Thoracic aorta (tissue), 2 donors: ENCODE measurements around the gene ZNF280D. TPM values are rescaled to one million over a fixed set of nuclear protein-coding genes. Genes with fewer than 3 reads are reported as not detected.
"Not testable (repeated sequence)": the region's sequence is repeated elsewhere in the genome, so short reads cannot be mapped to it uniquely, and the experiment has no call there.

Experiments used
- ATAC-seq: fragments of 150-250 bp; one replicate; pipeline ENCODE4 v1.8.0; 2017; ENCODE audit warnings: low read depth; ENCODE audit not compliant: insufficient number of reproducible peaks, low FRiP score
- DNase-seq: peaks from one replicate; pipeline ENCODE4 v3.0.0-alpha.2; 2020; ENCODE audit warnings: low spot score
- H3K27ac ChIP-seq, 2 donors: fragments of 200-600 bp; sonication (generic); 1 replicate in 1 of 2; 2 replicates in 1 of 2; pipeline ENCODE4 v1.5.1; 2016; ENCODE audit warnings: mild to moderate bottlenecking in 2 of 2, moderate library complexity in 2 of 2
- H3K27me3 ChIP-seq: fragments of 200-600 bp; sonication (generic); replicated peaks from 2 replicates; pipeline ENCODE4 v1.6.0; 2016; ENCODE audit warnings: mild to moderate bottlenecking; ENCODE audit not compliant: insufficient read depth
- H3K36me3 ChIP-seq: fragments of 200-600 bp; sonication (generic); one replicate; pipeline ENCODE4 v1.5.1; 2016
- H3K4me1 ChIP-seq, 2 donors: fragments of 200-600 bp; sonication (generic); 1 replicate in 1 of 2; 2 replicates in 1 of 2; pipeline versions ENCODE4 v1.5.1 to v1.6.0; 2016; ENCODE audit warnings: low read depth in 2 of 2, mild to moderate bottlenecking in 1 of 2; ENCODE audit not compliant: control insufficient read depth in 1 of 2
- H3K4me3 ChIP-seq: fragments of 200-600 bp; sonication (generic); 2 replicates; pipeline ENCODE4 v1.5.1; 2016; ENCODE audit warnings: mild to moderate bottlenecking
- H3K9me3 ChIP-seq: fragments of 200-600 bp; sonication (generic); 2 replicates; pipeline ENCODE4 v1.5.1; 2016
- total RNA-seq, 2 donors: library from RNA; depleted of rRNA; stranded (reverse); fragments of >200 nt; gene quantifications; one replicate each; pipeline versions ENCODE4 v1.1.0 to v1.2.3, GENCODE V29; 2016
- TF ChIP-seq, protein P1 (sequence below): fragments of 200-600 bp; sonication (generic); IDR thresholded peaks from one replicate; pipeline ENCODE4 v1.5.1; 2019; ENCODE audit warnings: antibody characterized with exemption

The ZNF280D gene
- total RNA-seq, 2 donors from 2014 or later, result 50.0 to 55.1 TPM

- no peak overlapping the region for H3K27ac ChIP-seq
- ATAC-seq, result no peak
- H3K36me3 ChIP-seq, result no peaks in the 10 kb centered on the region
- H3K27me3 ChIP-seq, result no peaks in the 10 kb centered on the region
- H3K4me1 ChIP-seq, result peaks cover 8 to 12% of the 10 kb centered on the region in 2 donors
- DNase-seq, result no peak
- H3K4me3 ChIP-seq, result no peak overlapping the region
- TF ChIP-seq, protein P1, sequence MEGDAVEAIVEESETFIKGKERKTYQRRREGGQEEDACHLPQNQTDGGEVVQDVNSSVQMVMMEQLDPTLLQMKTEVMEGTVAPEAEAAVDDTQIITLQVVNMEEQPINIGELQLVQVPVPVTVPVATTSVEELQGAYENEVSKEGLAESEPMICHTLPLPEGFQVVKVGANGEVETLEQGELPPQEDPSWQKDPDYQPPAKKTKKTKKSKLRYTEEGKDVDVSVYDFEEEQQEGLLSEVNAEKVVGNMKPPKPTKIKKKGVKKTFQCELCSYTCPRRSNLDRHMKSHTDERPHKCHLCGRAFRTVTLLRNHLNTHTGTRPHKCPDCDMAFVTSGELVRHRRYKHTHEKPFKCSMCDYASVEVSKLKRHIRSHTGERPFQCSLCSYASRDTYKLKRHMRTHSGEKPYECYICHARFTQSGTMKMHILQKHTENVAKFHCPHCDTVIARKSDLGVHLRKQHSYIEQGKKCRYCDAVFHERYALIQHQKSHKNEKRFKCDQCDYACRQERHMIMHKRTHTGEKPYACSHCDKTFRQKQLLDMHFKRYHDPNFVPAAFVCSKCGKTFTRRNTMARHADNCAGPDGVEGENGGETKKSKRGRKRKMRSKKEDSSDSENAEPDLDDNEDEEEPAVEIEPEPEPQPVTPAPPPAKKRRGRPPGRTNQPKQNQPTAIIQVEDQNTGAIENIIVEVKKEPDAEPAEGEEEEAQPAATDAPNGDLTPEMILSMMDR, result no peak
- no peaks in the 10 kb centered on the region for H3K9me3 ChIP-seq
These were observed 18.1 kb downstream of the ZNF280D start for GRCh38 chr15:56715220-56715619.

- not testable (repeated sequence) for H3K36me3 ChIP-seq, DNase-seq, ATAC-seq, H3K27ac ChIP-seq, H3K4me3 ChIP-seq, H3K4me1 ChIP-seq, H3K9me3 ChIP-seq, H3K27me3 ChIP-seq
These were observed 23.8 kb downstream of the ZNF280D start for GRCh38 chr15:56709502-56709901.

GRCh38 chr15:56699743-56700142, 33.6 kb downstream of the ZNF280D start:
- no peak for ATAC-seq
- TF ChIP-seq, protein P1, result no peak
- Histone ChIP-seq H3K27ac (no peak overlapping the region), H3K27me3 (no peaks in the 10 kb centered on the region), H3K4me1 (no peaks in the 10 kb centered on the region), H3K9me3 (no peaks in the 10 kb centered on the region), H3K36me3 (peaks cover 24% of the 10 kb centered on the region), H3K4me3 (no peak overlapping the region)
- DNase-seq, result no peak

DNA sequence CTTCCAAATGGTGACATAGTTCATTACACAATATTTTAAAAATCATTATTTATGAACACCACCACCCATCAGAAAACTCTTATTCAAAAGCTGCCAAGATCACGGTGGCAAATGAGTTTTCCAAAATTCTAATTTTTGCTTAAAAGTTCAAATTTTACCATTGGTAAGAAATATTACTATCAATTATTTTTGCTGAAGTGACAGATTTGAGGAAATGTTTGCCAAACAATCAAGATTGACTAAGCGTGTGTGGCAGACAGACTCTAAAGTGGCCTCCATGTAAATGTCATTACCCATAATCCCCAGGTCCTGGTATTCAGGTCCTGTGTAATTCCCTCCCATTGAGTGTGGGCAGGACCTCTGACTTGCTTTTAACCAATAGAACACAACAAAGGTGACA, 35.0 kb downstream of the ZNF280D start:
- no peak overlapping the region for H3K4me3 ChIP-seq
- H3K27ac ChIP-seq, result no peak overlapping the region
- no peak for ATAC-seq
- TF ChIP-seq, protein P1, result no peak
- no peaks in the 10 kb centered on the region for H3K4me1 ChIP-seq
- no peak for DNase-seq
- no peaks in the 10 kb centered on the region for H3K9me3 ChIP-seq
- H3K36me3 ChIP-seq, result peaks cover 20% of the 10 kb centered on the region
- no peaks in the 10 kb centered on the region for H3K27me3 ChIP-seq

GRCh38 chr15:56693761-56694160, 39.5 kb downstream of the ZNF280D start:
- TF ChIP-seq, protein P1, result no peak
- H3K27ac ChIP-seq, result no peak overlapping the region
- H3K4me3 ChIP-seq, result no peak overlapping the region
- no peaks in the 10 kb centered on the region for H3K4me1 ChIP-seq
- H3K36me3 ChIP-seq, result peaks cover 3% of the 10 kb centered on the region
- ATAC-seq (no peak), DNase-seq (no peak)
- no peaks in the 10 kb centered on the region for H3K9me3 ChIP-seq
- H3K27me3 ChIP-seq, result no peaks in the 10 kb centered on the region

- H3K9me3 ChIP-seq, result no peaks in the 10 kb centered on the region
- ATAC-seq (no peak), DNase-seq (no peak)
These were observed 42.6 kb downstream of the ZNF280D start for GRCh38 chr15:56690733-56691132.

More at GRCh38 chr15:56690733-56691132, 42.6 kb downstream of the ZNF280D start:
- TF ChIP-seq, protein P1, result no peak
- Histone ChIP-seq H3K4me3 (no peak overlapping the region), H3K27me3 (no peaks in the 10 kb centered on the region), H3K4me1 (no peaks in the 10 kb centered on the region), H3K27ac (no peak overlapping the region), H3K36me3 (no peaks in the 10 kb centered on the region)
